SH-SY5Y (cell line): ENCODE results near the gene ROBO2.

Experiments
- GATA2 ChIP-seq: IDR thresholded peaks from 2 replicates; pipeline ENCODE4 v1.6.1; 2011; ENCODE audit warnings: mild to moderate bottlenecking, low read depth, low read length
- GATA3 ChIP-seq: IDR thresholded peaks from 2 replicates; pipeline ENCODE4 v1.6.1; 2011; ENCODE audit warnings: low read depth, mild to moderate bottlenecking, low read length, moderate library complexity

DNA sequence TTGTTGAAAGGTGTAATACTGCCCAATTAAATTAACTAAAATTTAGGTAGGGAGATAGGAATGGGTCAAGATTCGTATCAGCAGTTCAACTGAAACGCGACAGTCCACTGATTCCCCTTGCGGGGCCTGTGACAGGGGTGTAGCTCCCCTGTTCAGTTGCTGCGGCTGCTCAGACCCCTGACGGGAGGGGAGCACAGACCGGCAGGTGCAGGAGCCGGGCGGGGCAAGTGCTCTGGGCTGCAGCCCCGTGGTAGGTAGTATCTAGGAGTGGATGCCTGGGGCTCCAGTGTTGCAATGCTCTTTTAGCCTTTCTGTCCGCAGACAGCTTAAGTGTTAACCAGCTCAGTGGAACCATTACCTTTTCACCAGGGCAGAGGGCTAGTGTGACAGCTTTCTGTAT lies 164.9 kb downstream of the ROBO2 start:
- TF ChIP-seq GATA2 (no peak), GATA3 (no peak)
